OCI-LY1 (cell line): ENCODE measurements around the gene PDE6B.

Experiments
- EZH2 ChIP-seq: fragments of 200-600 bp; sonication (generic), shearing (Covaris generic); IDR thresholded peaks from 2 replicates; pipeline ENCODE4 v1.8.0; 2017; ENCODE audit warnings: borderline replicate concordance, mixed run types, mild to moderate bottlenecking, antibody characterized with exemption, low read length, moderate library complexity, mixed read lengths
- TF ChIP-seq, protein P1 (sequence below): fragments of 200-600 bp; sonication (generic), shearing (Covaris generic); IDR thresholded peaks from 2 replicates; pipeline ENCODE4 v1.5.1; 2017; ENCODE audit warnings: mild to moderate bottlenecking, antibody characterized with exemption, low read length, moderate library complexity, mixed read lengths

DNA sequence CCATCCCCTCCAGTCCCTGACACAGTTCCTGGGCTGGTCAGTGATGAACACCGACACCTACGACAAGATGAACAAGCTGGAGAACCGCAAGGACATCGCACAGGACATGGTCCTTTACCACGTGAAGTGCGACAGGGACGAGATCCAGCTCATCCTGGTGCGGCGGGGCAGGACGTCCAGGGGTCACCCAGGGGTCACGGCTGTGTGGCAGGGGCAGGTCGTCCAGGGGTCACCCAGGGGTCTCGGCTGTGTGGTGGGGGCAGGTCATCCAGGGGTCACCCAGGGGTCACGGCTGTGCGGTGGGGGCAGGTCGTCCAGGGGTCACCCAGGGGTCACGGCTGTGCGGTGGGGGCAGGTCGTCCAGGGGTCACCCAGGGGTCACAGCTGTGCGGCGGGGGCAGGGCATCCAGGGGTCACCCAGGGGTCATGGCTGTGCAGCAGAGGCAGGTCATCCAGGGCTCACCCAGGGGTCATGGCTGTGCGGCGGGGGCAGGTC, 32.0 kb downstream of the PDE6B start:
- TF ChIP-seq, protein P1, sequence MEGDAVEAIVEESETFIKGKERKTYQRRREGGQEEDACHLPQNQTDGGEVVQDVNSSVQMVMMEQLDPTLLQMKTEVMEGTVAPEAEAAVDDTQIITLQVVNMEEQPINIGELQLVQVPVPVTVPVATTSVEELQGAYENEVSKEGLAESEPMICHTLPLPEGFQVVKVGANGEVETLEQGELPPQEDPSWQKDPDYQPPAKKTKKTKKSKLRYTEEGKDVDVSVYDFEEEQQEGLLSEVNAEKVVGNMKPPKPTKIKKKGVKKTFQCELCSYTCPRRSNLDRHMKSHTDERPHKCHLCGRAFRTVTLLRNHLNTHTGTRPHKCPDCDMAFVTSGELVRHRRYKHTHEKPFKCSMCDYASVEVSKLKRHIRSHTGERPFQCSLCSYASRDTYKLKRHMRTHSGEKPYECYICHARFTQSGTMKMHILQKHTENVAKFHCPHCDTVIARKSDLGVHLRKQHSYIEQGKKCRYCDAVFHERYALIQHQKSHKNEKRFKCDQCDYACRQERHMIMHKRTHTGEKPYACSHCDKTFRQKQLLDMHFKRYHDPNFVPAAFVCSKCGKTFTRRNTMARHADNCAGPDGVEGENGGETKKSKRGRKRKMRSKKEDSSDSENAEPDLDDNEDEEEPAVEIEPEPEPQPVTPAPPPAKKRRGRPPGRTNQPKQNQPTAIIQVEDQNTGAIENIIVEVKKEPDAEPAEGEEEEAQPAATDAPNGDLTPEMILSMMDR = no peak
- no peak for TF ChIP-seq EZH2
